Right cardiac atrium (tissue), 5 donors: ENCODE measurements around the gene BBX. TPM values are rescaled to one million over a fixed set of nuclear protein-coding genes. Genes with fewer than 3 reads are reported as not detected.

Source experiments
- ATAC-seq, 2 donors: fragments of 200-7000 bp; cut with Tn5 transposase; one replicate each; pipeline versions ENCODE4 v1.8.0 to v1.9.1; 2020; ENCODE audit warnings: moderate library complexity in 2 of 2, mild to moderate bottlenecking in 1 of 2
- DNase-seq, 3 donors: peaks; one replicate each; pipeline ENCODE4 v3.0.0-alpha.2; 2020
- H3K27ac ChIP-seq: one replicate; pipeline ENCODE4 v1.5.1; 2013; ENCODE audit warnings: mild to moderate bottlenecking, low read length, control low read depth, moderate library complexity
- H3K27me3 ChIP-seq: one replicate; pipeline ENCODE4 v1.6.1; 2013; ENCODE audit not compliant: control insufficient read depth, insufficient read depth
- H3K4me1 ChIP-seq: one replicate; pipeline ENCODE4 v1.6.1; 2013; ENCODE audit warnings: low read length; ENCODE audit not compliant: control insufficient read depth, insufficient read depth
- H3K4me3 ChIP-seq: one replicate; pipeline ENCODE4 v1.5.1; 2013; ENCODE audit warnings: low read length, control low read depth
- H3K9me3 ChIP-seq: one replicate; pipeline ENCODE4 v1.6.1; 2013; ENCODE audit warnings: low read length; ENCODE audit not compliant: control insufficient read depth
- WGBS: extraction: QIAGEN DNeasy Blood & Tissue Kit; methylation state at CpG from one replicate; pipeline ENCODE4 v1.1.7; 2013; 5-methylcytosine and 5-hydroxymethylcytosine counted together
- intact Hi-C, 4 donors: fragments of 100-400 bp; cut with DNase I; formaldehyde crosslinking; loops; one replicate each; pipeline versions ENCODE4 v1.11.0 to v1.14.0; 2022 to 2023
- polyA plus RNA-seq: library from polyadenylated mRNA; stranded (reverse); fragments of 200-250 nt; gene quantifications from one replicate; pipeline ENCODE4 v1.2.3, GENCODE V29; 2013
- total RNA-seq, 4 donors: library from RNA; stranded (reverse); fragmentation: NEBNext Ultra II Directional; extraction: Animal tissue kit (Norgen Biotek cat#: 25700); gene quantifications; one replicate each; pipeline ENCODE4 v1.2.1, GENCODE V29; 2021
- donor health status: healthy with polysubstance abuse.
- donor health status: DM: no; HTN: yes; CAD: no.
- donor health status: DM: no; HTN: no; CAD: no.
- donor health status: DM: no; HTN: yes; CAD: no; lungs with severe emphysema.
- donor health status: DM: yes; HTN: yes; CAD: no.

BBX gene
- total and polyA plus RNA-seq, 5 donors = 10.6 to 57.1 (median 49.2) TPM

- ATAC-seq = peak; percentile 59 to 78
- intact Hi-C loops = loop anchor here in 3 of 4 donors (5.0 to 10.0 kb wide), 3 partner anchors 90 to 168 kb away; no protein-coding TSS in a partner anchor
- H3K9me3 ChIP-seq = no peaks in the 10 kb centered on the region
These were observed 51.9 kb downstream of the BBX start for GRCh38 chr3:107574650-107575049.

DNA sequence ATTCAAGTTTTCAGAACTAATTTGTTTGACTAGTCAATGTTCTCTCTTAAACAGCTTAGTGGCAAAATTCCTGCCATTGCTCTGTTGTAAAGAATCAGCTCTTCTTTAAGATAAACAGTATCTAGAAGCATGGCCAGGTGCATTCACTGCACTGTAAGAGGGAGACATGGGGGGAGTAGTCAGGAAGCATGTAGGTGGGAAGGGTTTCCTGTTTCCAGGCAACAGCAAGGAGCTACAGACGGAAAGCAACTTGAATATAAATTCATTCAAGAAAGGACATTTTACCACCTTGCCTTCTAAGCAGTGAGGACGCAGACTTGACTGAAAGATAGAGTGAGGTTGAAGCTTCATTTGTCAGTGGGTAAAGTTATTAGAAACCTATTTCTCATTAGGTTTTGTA, 55.3 kb downstream of the BBX start:
- ATAC-seq (peak in 1 of 2 donors; percentile 51), DNase-seq (no peak)
- Histone ChIP-seq H3K27ac (no peak overlapping the region), H3K4me3 (no peak overlapping the region), H3K4me1 (peaks cover 4% of the 10 kb centered on the region), H3K27me3 (no peaks in the 10 kb centered on the region), H3K9me3 (no peaks in the 10 kb centered on the region)
- intact Hi-C loops = loop anchor here in 2 of 4 donors (10.0 kb wide), 2 partner anchors 87 to 157 kb away; no protein-coding TSS in a partner anchor
- 64% methylated on average over 2 of the region's 2 CpGs for WGBS

More at GRCh38 chr3:107574650-107575049, 51.9 kb downstream of the BBX start:
- Histone ChIP-seq H3K27me3 (no peaks in the 10 kb centered on the region), H3K4me3 (no peak overlapping the region), H3K27ac (no peak overlapping the region), H3K4me1 (peaks cover 4% of the 10 kb centered on the region)
- DNase-seq = no peak

- no peak for DNase-seq
- ATAC-seq = no peak
- intact Hi-C loops = loop anchor here in 2 of 4 donors (10.0 kb wide), 2 partner anchors 86 to 156 kb away; no protein-coding TSS in a partner anchor
- H3K27me3 ChIP-seq = no peaks in the 10 kb centered on the region
- H3K27ac ChIP-seq = no peak overlapping the region
- H3K4me3 ChIP-seq = no peak overlapping the region
- 90% methylated on average over 3 of the region's 3 CpGs for WGBS
- H3K4me1 ChIP-seq = peaks cover 4% of the 10 kb centered on the region
- no peaks in the 10 kb centered on the region for H3K9me3 ChIP-seq
These were observed 55.8 kb downstream of the BBX start for GRCh38 chr3:107578523-107578922.

DNA sequence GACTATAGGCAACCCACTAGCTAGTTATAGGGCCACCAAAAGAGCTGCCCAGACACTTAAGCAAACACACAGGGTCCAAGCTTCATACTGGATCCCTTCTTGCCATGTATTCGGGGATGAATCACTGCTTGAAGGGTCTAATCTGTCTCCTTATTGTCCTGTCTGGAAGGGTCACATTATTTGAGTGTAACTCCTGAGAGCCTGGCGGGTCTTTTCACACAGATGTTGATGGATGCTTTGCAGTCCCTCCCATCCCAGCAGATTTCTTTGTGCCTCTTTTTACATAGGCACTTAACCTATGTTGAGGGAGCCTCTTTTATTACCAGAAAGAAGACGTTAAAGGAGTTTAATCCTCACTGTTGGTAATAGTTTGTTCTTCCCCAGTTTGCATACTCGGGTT, 56.6 kb downstream of the BBX start:
- H3K27ac ChIP-seq = no peak overlapping the region
- H3K4me3 ChIP-seq = no peak overlapping the region
- WGBS = 79% methylated on average over 4 of the region's 4 CpGs
- no peaks in the 10 kb centered on the region for H3K27me3 ChIP-seq
- H3K4me1 ChIP-seq = peaks cover 4% of the 10 kb centered on the region
- no peaks in the 10 kb centered on the region for H3K9me3 ChIP-seq
- no peak for ATAC-seq
- intact Hi-C loops = loop anchor here in 2 of 4 donors (10.0 kb wide), 2 partner anchors 85 to 155 kb away; no protein-coding TSS in a partner anchor
- no peak for DNase-seq

DNA sequence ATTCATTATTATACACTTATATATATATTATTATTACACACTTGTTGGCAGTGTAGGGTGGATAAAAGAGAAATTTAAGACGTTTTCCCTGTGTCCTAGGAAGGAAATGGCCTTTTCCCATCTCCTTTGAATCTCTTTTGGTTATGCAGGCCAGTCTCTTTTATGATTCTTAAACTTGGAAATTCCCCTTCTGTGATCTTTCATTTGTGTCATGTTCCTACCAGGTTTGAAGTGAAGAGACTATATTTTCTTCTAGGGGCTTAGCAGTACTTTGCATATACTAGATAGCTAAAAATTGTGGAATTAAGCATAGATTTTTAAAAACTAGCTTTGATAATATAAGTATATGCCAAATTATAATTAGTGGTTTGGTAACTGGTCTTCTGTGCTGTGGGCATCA, 58.5 kb downstream of the BBX start:
- Histone ChIP-seq H3K4me1 (peaks cover 4% of the 10 kb centered on the region), H3K27ac (no peak overlapping the region), H3K27me3 (no peaks in the 10 kb centered on the region), H3K4me3 (no peak overlapping the region), H3K9me3 (no peaks in the 10 kb centered on the region)
- WGBS = 64% methylated on average over 1 of the region's 1 CpG
- intact Hi-C loops = no loop called here
- no peak for ATAC-seq
- no peak for DNase-seq

- WGBS = 33% methylated on average over 1 of the region's 1 CpG
- ATAC-seq (no peak), DNase-seq (no peak)
- Histone ChIP-seq H3K4me1 (peaks cover 6% of the 10 kb centered on the region), H3K27me3 (no peaks in the 10 kb centered on the region), H3K27ac (no peak overlapping the region), H3K4me3 (no peak overlapping the region), H3K9me3 (no peaks in the 10 kb centered on the region)
- intact Hi-C loops = no loop called here
These were observed 65.5 kb downstream of the BBX start for GRCh38 chr3:107588217-107588616.

- 42% methylated on average over 1 of the region's 1 CpG for WGBS
- no peak overlapping the region for H3K27ac ChIP-seq
- intact Hi-C loops = no loop called here
- H3K4me1 ChIP-seq = peaks cover 6% of the 10 kb centered on the region
- ATAC-seq (no peak), DNase-seq (no peak)
- no peak overlapping the region for H3K4me3 ChIP-seq
- no peaks in the 10 kb centered on the region for H3K9me3 ChIP-seq
- H3K27me3 ChIP-seq = no peaks in the 10 kb centered on the region
These were observed 66.7 kb downstream of the BBX start for GRCh38 chr3:107589454-107589853.

DNA sequence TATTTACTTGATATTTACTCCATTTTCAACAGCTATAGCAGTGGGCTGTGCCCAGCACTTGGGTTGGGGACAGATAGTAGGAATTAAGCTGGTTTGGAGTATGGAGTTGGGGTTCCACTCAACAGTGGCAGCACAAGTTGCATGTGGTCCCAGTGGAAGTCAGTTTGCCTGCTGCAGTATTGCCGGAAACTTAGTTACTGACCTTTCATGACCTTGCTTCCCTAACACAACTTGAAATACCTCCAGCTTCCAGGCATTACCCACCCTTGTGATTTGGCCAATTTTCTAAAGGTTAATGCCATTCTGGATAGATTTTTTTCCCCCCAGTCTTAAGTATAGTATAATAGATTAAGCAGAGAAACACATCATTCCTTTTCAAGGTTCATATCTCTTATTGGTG, 68.0 kb downstream of the BBX start:
- 78% methylated on average over 1 of the region's 1 CpG for WGBS
- Histone ChIP-seq H3K4me3 (no peak overlapping the region), H3K27ac (no peak overlapping the region), H3K4me1 (peaks cover 6% of the 10 kb centered on the region), H3K27me3 (no peaks in the 10 kb centered on the region), H3K9me3 (no peaks in the 10 kb centered on the region)
- DNase-seq (no peak), ATAC-seq (peak in 1 of 2 donors; percentile 71)
- intact Hi-C loops = no loop called here

DNA sequence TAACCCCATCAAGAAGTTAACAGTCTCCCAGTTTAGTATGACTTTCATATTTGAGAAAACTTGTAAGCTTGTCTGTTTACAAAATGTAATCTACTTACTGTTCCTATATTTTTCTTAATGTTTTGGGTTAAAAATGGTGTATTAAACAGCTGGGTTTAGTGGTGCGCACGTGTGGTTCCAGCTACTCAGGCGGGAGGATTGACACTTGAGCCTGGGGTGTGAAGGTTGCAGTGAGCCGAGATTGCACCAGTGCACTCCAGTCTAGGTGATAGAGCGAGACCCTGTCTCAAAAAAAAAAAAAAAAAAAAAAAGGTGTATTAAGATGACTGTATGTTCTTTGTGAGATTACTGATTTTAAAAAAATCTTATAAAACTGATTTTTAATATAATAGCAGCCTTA, 69.3 kb downstream of the BBX start:
- WGBS = 94% methylated on average over 5 of the region's 5 CpGs
- no peak for DNase-seq
- no peak for ATAC-seq

GRCh38 chr3:107594870-107595269, 72.1 kb downstream of the BBX start:
- no peaks in the 10 kb centered on the region for H3K27me3 ChIP-seq
- H3K4me1 ChIP-seq = peaks cover 3% of the 10 kb centered on the region
- intact Hi-C loops = no loop called here
- H3K4me3 ChIP-seq = no peak overlapping the region
- DNase-seq = no peak
- WGBS = 73% methylated on average over 3 of the region's 3 CpGs
- H3K27ac ChIP-seq = no peak overlapping the region
- no peak for ATAC-seq
- H3K9me3 ChIP-seq = no peaks in the 10 kb centered on the region

More for the DNA sequence above, 69.3 kb downstream of the BBX start:
- peaks cover 6% of the 10 kb centered on the region for H3K4me1 ChIP-seq
- H3K27me3 ChIP-seq = no peaks in the 10 kb centered on the region
- H3K27ac ChIP-seq = no peak overlapping the region
- no peak overlapping the region for H3K4me3 ChIP-seq
- no peaks in the 10 kb centered on the region for H3K9me3 ChIP-seq
- intact Hi-C loops = no loop called here

DNA sequence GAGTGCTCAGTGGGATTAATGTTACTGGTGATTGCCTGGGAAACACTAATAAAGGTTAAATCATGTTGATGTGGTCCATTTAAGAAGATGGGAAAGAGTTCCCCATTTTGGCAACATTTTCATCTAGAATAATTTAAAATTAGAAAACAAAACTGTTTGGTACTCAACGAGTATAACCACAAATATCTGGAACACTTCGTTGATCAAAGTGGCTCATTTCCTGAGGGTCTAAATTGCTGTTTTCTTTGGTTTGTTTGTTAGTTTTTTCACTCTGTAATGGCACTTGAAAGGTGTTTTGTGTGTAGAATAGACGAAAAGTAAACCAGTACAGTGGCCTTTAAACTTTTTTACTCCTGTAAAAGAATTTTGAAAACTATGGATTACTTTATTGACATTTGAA, 73.9 kb downstream of the BBX start:
- no peak for ATAC-seq
- intact Hi-C loops = no loop called here

More for the DNA sequence above, 73.9 kb downstream of the BBX start:
- H3K4me1 ChIP-seq = peaks cover 2% of the 10 kb centered on the region
- no peak overlapping the region for H3K4me3 ChIP-seq
- no peak overlapping the region for H3K27ac ChIP-seq
- 60% methylated on average over 3 of the region's 3 CpGs for WGBS
- no peak for DNase-seq
- no peaks in the 10 kb centered on the region for H3K9me3 ChIP-seq
- no peaks in the 10 kb centered on the region for H3K27me3 ChIP-seq
